Measurements from ENCODE around the gene MAPK1.
"Not testable (repeated sequence)": the region's sequence is repeated elsewhere in the genome, so short reads cannot be mapped to it uniquely, and the experiment has no call there.

Gene MAPK1

DNA sequence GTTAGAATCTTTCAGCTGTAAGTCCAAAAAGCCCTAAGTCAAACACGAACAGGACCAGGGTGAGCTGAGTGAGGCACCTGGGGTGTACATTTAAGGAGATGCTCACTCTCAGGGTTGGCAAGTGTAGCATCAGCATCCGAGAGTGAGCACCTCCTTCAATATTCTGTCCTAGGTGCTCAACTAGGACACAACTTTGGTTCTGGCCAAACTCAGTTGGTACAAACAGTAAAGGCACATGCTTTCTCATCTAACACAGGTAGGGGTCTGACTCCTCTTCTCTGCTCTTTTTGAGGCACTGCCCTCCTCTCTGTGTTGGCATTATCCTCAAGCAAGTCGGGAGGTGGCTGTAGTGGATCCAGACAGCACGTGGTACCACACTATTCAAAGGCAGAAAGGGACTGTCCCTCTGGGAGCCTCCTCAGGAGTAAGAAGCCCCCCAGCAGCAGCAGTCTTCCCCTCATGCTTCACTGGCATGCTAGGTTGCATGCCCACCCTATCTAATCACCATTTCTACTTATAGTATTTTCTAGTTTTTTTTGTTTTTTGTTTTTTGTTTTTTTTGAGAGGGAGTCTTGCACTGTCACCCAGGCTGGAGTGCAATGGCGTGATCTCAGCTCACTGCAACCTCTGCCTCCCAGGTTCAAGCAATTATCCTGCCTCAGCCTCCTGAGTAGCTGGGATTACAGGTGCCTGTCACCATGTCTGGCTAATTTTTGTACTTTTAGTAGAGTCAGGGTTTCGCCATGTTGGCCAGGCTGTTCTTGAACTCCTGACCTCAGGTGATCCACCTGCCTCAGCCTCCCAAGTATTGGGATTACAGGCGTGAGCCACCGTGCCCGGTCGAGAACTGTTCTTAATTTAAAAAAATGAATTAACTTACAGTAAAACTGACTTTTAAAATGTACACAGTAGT lies 14.7 kb upstream of the MAPK1 start:
- no peak for DNase-seq

DNA sequence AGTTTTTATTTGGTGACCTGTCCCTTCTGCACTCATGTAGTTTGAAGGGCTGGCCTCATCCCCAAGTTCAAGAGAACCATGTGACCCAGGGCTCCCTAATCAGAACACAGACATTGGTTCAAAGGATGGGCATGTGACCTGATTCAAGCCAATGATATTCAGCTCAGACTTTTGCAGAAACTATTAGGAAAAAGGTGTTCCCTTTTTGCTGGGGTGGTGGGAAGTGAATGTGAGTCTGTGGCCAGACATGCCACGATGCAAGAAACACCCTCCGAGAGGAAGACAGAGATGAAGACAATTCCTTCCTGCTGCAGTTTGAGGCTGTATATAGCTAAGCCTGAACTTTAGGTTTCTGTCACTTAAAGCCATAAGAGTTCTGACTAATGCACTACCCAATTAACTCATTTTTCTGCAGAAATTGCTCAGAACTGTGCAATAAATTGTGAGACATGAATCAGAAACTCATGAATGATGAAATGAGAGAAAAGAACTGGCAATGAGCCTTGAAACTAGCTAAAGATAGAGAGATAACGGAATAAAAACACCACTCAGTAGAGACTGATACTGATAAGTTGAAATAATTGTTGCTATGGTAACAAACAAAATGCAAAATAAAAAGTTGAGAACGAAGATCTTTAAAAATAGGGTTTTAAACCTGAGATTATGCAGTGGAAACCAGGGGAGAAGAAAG lies 9.2 kb upstream of the MAPK1 start:
- no peak for DNase-seq

DNA sequence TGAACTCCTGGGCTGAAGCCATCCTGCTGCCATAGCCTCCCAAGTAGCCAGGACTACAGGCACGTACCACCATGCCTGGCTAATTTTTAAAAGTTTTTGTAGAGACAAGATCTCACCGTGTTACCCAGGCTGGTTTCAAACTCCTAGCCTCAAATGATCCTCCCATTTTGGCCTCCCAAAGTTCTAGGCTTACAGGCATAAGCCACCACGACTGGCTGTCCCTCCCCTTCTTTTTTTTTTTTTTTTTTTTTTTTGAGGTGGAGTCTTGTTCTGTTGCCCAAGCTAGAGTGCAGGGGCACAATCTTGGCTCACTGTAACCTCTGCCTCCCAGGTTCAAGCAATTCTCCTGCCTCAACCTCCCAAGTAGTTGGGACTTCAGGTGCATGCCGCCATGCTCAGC lies 7.5 kb upstream of the MAPK1 start:
- DNase-seq, result not testable (repeated sequence)

DNA sequence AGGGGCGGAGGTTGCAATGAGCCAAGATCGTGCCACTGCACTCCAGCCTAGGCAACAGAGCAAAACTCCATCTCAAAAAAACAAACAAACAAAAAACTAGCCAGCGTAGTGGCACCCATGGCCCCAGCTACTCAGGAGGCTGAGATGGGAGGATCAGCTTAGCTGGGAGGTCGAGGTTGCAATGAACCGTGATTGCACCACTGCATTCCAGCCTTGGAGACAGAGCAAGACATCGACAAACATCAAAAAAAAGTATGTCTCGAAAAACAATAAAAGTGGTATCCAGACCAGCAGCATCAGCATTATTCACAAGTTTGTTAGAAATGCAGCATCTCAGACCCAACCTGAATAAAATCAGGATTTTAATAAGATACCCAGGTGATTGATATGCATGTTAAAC lies 6.2 kb upstream of the MAPK1 start:
- DNase-seq, result no peak

DNA sequence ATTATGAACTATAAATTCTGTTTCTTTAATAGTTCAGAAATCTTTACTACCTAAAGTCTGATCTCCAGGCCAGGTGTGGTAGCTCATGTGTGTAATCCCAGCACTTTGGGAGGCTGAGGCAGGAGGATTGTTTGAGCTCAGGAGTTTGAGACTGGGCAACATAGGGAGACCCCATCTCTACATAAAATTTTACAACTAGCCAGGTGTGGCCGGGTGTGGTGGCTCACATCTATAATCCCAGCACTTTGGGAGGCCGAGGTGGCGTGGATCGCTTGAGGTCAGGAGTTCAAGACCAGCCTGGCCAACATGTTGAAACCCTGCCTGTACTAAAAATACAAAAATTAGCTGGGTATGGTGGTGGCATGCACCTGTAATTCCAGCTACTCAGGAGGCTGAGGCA lies 5.3 kb upstream of the MAPK1 start:
- DNase-seq, result not testable (repeated sequence)

DNA sequence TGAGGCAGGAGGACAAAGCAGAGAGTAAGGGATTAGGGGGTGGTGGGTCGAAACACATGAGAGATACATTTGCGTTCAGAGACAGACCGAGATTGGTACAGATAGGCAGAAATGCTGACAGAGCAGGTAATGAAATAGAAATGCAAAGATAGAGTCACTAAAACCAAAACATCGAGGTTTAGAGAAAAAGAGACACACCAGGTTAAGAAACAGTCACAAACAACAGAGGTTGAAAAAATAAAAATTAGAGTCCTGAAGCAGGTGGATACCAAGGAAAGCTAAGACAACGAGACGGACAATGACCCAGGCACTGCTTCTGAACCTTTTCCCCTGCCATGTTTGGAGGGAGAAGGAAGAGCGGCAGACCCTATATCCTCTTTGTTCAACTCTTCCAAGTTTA lies 1.2 kb upstream of the MAPK1 start:
- no peak for DNase-seq

DNA sequence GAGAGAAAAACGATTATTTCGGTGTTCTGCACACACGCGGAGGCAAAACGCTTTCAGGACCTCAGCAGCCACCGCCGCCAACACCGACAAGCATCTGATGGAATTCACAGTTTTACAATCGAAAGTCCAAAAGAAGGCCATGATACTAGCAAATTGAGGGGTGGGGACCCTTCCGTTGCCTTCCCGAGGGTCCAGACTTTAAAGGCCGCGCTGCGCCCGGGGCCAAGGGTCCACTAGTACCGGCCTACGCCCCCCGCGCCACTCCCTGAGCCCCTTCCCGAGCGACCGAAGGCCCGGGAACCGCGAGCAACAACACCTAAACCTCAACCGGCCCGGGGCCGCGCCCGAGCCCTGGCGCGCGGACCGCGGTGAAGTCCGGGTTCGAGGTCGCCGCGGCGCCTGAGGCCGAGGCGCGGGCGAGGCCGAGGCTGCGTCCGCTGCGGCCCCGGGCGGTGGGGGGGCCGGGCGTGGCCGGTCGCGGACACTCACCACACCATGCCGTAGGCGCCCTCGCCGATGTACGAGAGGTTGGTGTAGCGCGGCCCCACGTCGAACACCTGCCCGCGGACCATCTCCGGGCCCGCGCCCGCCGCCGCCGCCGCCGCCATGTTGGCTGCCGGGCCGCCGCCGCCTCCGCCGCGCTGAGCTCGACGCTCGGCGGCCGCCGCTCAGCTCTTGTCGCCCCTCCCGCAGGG lies 465 bp downstream of the MAPK1 start:
- DNase-seq, result peak; percentile 36

DNA sequence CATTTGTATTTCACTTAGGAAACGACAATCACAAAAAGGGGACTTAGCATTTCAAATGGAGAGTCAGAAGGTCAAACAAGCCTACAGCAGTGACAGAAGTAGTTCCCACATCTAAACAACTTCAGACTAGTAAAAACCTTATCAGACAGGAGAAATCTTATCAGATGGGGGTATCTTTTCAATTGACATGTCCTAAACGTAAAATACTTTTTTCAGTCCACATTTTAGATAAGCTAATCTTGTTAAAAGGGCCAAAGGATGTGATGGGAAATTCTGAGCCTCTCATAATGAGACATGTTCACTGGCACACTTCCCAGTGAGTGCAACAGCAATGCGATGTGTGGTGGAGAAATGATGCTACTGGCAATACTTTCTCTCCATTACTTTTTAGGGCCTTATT lies 2.4 kb downstream of the MAPK1 start:
- DNase-seq, result no peak

DNA sequence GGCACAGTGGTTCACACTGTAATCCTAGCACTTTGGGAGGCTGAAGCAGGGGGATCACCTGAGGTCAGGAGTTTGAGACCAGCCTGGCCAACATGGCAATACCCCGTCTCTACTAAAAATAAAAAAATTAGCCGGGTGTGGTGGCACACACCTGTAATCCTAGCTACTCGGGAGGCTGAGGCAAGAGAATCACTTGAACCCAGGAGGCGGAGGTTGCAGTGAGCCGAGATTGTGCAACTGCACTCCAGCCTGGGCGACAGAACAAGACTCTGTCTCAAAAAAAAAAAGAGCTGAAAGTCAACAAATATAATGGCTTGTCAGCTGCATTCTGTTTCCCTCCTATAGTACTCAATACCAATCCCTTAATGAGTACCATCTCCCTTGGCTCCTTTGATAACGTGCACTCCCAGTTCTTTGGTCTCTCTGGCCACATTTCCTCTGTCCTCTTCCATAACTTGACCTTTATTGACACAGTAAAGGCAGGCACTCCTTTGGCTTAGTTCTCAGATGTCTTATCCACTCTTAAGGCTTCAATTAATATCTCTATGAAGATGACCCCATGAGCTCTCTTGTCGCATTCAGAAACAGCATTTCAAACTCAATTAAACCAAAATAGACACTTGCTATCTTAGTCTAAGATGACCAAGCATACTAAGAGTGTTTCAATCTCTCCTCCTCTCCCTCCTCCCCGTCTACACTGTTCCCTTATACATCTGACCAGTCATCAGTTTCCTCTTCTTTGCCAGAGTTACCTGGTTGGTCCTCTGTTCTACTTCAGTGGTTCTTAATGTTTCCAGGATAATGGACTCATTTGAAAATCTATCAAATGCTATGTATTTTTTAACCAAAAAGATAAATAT lies 4.8 kb downstream of the MAPK1 start:
- no peak for DNase-seq

DNA sequence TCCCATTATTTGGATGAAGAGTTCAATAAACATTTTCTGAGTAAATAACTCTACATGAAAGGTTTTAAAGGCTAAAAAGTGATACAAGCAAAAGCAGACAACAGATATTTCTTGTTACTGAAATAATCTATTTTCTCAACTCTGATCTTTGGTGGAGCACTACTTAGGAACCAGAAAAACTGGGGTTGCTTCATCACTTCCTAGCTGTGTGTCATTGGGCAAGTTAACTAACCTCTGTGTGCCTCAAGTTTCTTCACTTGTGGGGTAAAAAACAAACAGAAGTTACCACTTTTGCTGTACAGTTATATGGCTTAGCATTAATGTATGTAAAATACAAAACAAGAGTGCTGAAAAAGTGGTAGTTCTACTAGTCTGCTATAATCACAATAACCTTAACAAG lies 5.6 kb downstream of the MAPK1 start:
- DNase-seq, result no peak

DNA sequence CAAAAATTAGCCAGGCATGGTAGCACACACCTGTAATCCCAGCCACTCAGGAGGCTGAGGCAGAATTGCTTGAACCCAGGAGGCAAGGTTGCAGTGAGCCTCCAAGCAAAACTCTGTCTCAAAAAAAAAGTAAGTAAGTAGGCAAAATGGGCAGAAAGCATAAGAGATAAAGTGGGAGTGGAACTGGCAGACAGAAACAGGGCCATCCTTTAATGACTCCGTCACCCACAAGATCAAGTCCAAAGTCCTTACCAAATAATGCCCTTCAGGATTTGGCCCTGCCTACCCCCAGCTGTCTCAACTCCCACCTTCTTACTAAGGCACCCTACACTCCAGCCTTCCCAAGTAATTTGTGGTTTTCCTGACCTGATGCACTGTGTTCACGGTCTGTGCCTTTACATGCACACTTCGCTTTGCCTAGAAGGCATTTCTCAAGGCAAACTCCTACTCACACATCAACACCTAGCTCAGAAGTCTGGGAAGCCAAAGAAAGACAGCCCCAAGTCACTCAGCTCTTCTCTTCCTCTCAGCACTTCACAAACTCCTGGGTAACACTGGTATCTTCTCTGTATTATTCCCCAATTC lies 6.1 kb downstream of the MAPK1 start:
- DNase-seq, result no peak

DNA sequence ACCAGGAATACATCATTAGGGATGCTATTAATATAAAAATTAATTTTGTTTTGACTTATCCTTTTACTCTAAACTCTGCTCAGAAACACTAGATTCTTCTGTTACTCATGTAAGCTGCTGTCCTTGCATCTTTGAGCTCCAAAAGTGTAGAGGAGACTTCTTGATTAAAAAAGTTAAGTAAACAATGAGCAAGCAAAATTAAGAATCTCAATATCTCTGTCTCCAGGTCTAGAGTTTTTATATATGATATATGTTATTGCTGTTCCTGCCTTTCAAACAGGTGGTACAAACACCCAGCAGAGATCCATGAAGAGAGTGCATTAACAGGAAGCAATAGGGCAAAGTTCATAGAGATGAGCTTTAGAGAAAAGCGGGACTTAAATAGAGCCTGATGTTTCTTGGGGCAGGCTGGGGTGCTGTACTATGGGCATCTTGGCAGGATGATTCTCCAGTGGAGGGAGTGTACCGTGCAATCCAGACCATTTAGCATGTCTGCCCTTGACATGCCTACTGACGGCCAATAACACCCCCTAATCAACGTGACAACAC lies 6.9 kb downstream of the MAPK1 start:
- DNase-seq, result no peak

DNA sequence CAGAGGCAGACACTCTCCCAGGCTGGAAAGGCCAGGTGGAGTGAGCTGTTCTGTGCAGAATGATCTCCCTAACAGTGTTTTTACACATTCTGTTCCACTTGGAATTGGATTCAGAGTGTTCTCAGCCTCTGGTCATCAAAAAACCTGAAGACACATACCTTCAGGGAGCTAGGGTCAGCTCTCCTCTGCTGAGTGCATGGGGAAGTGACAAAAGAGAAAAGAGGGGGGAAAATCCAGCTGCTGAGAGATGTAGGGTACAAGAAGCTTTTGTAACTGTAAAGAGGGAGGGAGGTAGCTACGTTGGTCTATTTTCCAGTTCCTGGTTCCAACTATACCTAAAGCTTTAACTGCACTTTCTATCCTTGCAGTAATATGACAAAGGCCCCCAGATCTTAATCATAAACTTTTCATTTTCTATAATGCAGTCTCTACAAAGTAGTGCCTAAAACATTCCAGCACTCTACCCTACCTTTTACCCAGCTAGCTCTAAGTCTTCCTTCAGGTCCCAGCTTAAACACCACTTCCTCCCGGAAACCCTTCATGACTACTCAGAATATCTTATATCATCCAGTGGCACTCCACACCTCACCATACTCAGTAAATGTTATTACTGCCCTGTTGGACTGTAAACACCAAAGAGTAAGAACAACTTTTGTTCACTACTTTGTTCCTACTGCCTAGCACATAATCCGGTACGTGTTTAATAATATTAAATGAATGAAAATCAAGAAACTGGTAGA lies 9.2 kb downstream of the MAPK1 start:
- no peak for DNase-seq

DNA sequence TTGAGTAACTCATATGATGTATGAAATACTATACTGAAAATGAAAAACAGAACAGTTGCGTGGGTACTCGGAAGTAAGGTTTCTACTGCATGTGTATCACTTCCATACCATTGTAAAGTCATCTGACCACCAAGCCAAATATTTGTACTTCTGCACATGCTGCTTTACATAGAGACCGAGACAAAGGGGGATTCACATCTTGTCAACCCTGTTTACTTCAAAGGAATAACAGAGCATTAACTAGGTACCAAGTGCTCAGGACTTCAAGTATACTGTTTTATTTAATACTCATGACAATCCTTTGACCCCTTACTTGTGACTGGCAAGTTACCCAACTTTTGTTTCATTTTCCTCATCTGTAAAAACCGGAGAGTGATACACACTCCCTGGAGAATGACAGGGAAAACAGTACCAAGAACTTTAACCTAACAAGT lies 9.9 kb downstream of the MAPK1 start:
- DNase-seq, result no peak

DNA sequence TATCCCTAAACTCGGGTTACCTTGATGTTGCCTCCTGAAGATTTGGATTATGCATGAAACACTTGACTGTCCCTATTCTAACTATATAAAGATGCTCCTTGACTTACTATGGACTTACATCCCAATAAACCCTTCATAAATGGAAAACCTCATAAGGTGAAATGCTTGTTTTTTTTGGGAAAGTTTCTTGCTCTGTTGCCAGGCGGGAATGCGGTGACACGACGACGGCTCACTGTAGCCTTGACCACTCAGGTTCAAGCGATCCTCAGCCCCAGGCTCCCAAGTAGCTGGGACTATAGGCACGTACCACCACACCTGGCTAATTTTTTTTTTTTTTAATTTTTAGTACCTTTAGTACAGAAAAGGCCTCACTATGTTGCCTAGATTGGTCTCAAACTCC lies 10.6 kb downstream of the MAPK1 start:
- DNase-seq, result no peak

DNA sequence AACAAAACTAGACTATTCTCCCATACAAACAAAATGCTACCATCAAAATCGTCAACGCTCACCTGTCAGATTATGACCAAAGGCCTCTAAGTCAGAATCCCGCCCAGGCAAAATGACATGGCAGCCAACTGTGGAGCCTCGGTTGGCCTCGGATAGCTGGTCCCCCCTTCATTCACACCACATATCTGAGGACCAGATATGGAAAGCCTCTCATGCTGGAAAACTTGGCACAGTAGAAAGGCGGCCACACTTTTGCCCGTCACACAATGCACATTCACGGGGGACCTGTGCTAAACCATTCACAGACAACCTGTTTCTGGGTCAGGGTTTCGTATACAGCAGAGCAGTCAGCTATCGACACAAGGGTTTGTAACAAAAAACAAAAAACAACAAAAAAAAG lies 11.2 kb downstream of the MAPK1 start:
- no peak for DNase-seq

DNA sequence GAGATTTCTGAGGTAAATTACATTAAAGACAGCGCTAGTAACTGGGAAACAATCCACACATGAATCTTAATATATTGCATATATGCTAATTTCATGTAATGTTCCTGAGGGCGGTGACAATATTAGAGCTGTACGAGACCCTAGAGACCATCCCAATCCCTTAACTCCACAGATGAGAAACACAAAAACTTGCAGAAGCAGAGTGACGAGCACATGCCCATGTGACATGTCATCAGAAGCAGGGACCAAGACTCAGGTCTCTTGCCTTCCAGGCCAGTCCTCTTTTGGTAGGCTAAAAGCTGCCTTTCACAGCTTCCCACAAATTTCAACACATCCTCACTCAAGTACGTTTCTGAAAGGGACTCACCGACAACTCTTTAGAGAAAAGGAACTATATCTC lies 11.8 kb downstream of the MAPK1 start:
- no peak for DNase-seq

DNA sequence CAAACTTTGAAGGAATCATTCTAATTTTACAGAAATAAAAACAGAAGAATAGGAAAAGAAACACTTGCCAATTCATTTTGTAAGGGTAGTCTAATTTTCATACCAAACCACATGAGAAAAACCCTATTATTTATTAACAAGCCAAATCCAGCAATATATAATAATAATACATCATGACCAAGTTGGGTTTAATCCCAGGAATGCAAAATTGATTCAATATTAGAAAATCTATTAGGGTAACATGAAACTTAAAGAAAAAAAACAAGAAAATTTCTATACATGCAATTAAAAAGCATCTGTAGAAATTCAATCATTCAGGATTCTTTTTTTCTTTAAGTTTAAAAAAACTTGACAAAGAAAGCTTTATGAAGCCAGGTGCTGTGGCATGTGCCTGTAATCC lies 16.8 kb downstream of the MAPK1 start:
- DNase-seq, result no peak

DNA sequence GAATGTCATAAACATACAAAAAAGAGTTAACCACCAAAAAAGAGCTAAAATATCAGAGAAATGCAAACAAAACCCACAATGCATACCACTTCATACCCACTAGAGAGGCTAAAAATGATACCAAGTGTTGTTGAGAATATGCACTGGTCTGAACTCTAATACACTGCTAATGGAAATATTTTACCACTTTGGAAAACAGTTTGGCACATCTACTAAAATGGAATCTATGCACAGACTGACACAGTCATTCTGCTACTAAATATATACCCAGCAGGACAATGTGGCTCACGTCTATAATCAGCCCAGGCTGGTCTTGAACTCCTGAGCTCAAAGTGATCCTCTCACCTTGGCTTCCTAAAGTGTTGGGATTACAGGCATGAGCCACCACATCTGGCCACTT lies 18.0 kb downstream of the MAPK1 start:
- DNase-seq, result no peak

DNA sequence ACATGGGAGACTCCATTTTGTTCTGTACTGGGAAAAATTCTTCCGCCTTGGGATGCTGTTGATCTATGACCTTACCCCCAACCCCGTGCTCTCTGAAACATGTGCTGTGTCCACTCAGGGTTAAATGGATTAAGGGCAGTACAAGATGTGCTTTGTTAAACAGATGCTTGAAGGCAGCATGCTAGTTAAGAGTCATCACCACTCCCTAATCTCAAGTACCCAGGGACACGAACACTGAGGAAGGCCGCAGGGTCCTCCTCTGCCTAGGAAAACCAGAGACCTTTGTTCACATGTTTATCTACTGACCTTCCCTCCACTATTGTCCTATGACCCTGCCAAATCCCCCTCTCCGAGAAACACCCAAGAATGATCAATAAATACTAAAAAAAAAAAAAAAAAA lies 19.4 kb downstream of the MAPK1 start:
- DNase-seq, result not testable (repeated sequence)
